HepG2 (cell line): ENCODE results near the gene SIAE. TPM values are rescaled to one million over a fixed set of nuclear protein-coding genes. Genes with fewer than 3 reads are reported as not detected.
A peak's percentile ranks its signal among the peaks of the same experiment; 100 is the strongest.

ENCODE experiments used
- ATAC-seq: fragments of 200-7000 bp; cut with Tn5 transposase; 3 replicates; pipeline ENCODE4 v1.9.1; 2020; ENCODE audit warnings: mild to moderate bottlenecking, moderate library complexity
- BruUV-seq: library from RNA; stranded (reverse); fragments of 400-500 nt; replicated peaks from 2 replicates; lab custom pipeline; 2021; lab: Mats Ljungman, UMichigan
- CTCF ChIA-PET: fragments of 300-600 bp; formaldehyde crosslinking; extraction: SDS; loops from one replicate; lab custom pipeline; 2021; ENCODE audit warnings: low total read pairs, inconsistent platforms, low intra/inter-chr PET ratio; lab: Yijun Ruan, JAX
- POLR2A ChIA-PET: fragments of 350-600 bp; sonication (Branson Sonifier 250); formaldehyde crosslinking; loops from one replicate; lab custom pipeline; 2020; ENCODE audit warnings: antibody characterized with exemption, inconsistent platforms; lab: Yijun Ruan, JAX
- DNase-seq: peaks from one replicate; pipeline ENCODE4 v3.0.0-alpha.2; 2015; ENCODE audit warnings: low spot score
- FAIRE-seq: peaks from 3 replicates; lab custom pipeline; 2011; peaks lifted over from hg19 to GRCh38; lab: Jason Lieb, UNC
- H2AFZ ChIP-seq: one replicate; pipeline ENCODE4 v1.6.1; 2011; ENCODE audit warnings: low read length, inconsistent platforms
- H3K27ac ChIP-seq: fragments of 300-600 bp; 3 replicates; pipeline ENCODE4 v1.8.0; 2011; ENCODE audit warnings: mixed run types, mild to moderate bottlenecking, mixed read lengths, low read length, inconsistent platforms; ENCODE audit not compliant: insufficient read depth; ENCODE audit errors: extremely low read length
- H3K27me3 ChIP-seq, 2 experiments: fragments of 200-600 bp in 1 of 2; 2 replicates in 1 of 2; 3 replicates in 1 of 2; pipeline versions ENCODE4 v1.6.0 to v1.8.0; 2011; ENCODE audit warnings: low read length in 2 of 2, mild to moderate bottlenecking in 2 of 2, moderate library complexity in 2 of 2, inconsistent platforms in 1 of 2; ENCODE audit not compliant: insufficient read depth in 2 of 2, control insufficient read depth in 1 of 2
- H3K36me3 ChIP-seq, 2 experiments: fragments of 200-600 bp in 1 of 2; replicated peaks in 1 of 2; 2 replicates in 1 of 2; 3 replicates in 1 of 2; pipeline versions ENCODE4 v1.5.1 to v1.8.0; 2011; ENCODE audit warnings: low read length in 2 of 2, inconsistent platforms in 1 of 2; ENCODE audit not compliant: insufficient read depth in 2 of 2, control insufficient read depth in 1 of 2
- H3K4me1 ChIP-seq: 2 replicates; pipeline ENCODE4 v1.5.1; 2012; ENCODE audit warnings: low read length, inconsistent platforms; ENCODE audit not compliant: insufficient read depth
- H3K4me2 ChIP-seq: 2 replicates; pipeline ENCODE4 v1.6.0; 2011; ENCODE audit warnings: low read depth, low read length, inconsistent platforms
- H3K4me3 ChIP-seq, 3 experiments: fragments of 200-600 bp in 1 of 3; sonication (generic), shearing (Covaris generic) in 1 of 3; replicated peaks in 1 of 3; 2 replicates each; pipeline ENCODE4 v1.5.1; 2011 to 2016; ENCODE audit warnings: low read length in 3 of 3, inconsistent platforms in 2 of 3, low read depth in 2 of 3, mild to moderate bottlenecking in 2 of 3, control low read depth in 1 of 3, mixed read lengths in 1 of 3; ENCODE audit not compliant: insufficient read depth in 1 of 3
- H3K79me2 ChIP-seq: one replicate; pipeline ENCODE4 v1.6.1; 2011; ENCODE audit warnings: low read length, inconsistent platforms; ENCODE audit not compliant: insufficient read depth
- H3K9ac ChIP-seq: 2 replicates; pipeline ENCODE4 v1.6.0; 2011; ENCODE audit warnings: mild to moderate bottlenecking, low read depth, low read length, inconsistent platforms; ENCODE audit not compliant: insufficient read depth
- H3K9me3 ChIP-seq: 2 replicates; pipeline ENCODE4 v1.5.1; 2012; ENCODE audit warnings: mild to moderate bottlenecking, low read length
- H4K20me1 ChIP-seq: 2 replicates; pipeline ENCODE4 v1.6.0; 2011; ENCODE audit warnings: inconsistent platforms, mild to moderate bottlenecking, low read length, moderate library complexity; ENCODE audit not compliant: insufficient read depth
- CTCF ChIP-seq: sonication (generic); formaldehyde crosslinking; IDR thresholded peaks from 2 replicates; pipeline ENCODE4 v1.5.0; 2020; ENCODE audit warnings: mild to moderate bottlenecking, missing genetic modification reagents, moderate library complexity
- REPIN1 ChIP-seq: sonication (generic); formaldehyde crosslinking; IDR thresholded peaks from 2 replicates; pipeline ENCODE4 v1.8.0; 2022; ENCODE audit warnings: missing genetic modification reagents, low read depth, mild to moderate bottlenecking, borderline replicate concordance
- SMC3 ChIP-seq: IDR thresholded peaks from 2 replicates; pipeline ENCODE4 v1.6.1; 2011; ENCODE audit warnings: low read length, improper control_type of control experiment
- STAG1 ChIP-seq: sonication (generic); formaldehyde crosslinking; IDR thresholded peaks from 2 replicates; pipeline ENCODE4 v1.4.0; 2020; ENCODE audit warnings: missing genetic modification reagents
- WGBS: methylation state at CpG from one replicate; pipeline ENCODE4 v1.1.6; 2017; ENCODE audit warnings: low lambda C conversion rate; 5-methylcytosine and 5-hydroxymethylcytosine counted together
- in situ Hi-C: cut with HindIII; loops from 2 replicates; pipeline ENCODE4 v1.10.0; 2017; ENCODE audit warnings: low pct_unique_long_range_greater_than_20kb; ENCODE audit not compliant: extremely low pct_ligation_motif_present
- intact Hi-C: fragments of 100-400 bp; cut with micrococcal nuclease; formaldehyde crosslinking; loops from one replicate; pipeline ENCODE4 v1.10.0; 2022; ENCODE audit not compliant: unreplicated experiment
- polyA plus RNA-seq, 8 experiments: library from polyadenylated mRNA; depleted of rRNA in 3 of 8; stranded (reverse) in 7 of 8; unstranded in 1 of 8; fragments of >200 nt; fragmentation: Illumina TruSeq in 4 of 8; extraction: Trizol in 4 of 8; gene quantifications; 2 replicates each; pipeline versions ENCODE4 v1.2.1 to v1.2.3, GENCODE V29; 2011 to 2016; ENCODE audit warnings: low read depth in 4 of 8, missing spikeins in 1 of 8, mixed read lengths in 1 of 8; ENCODE audit not compliant: insufficient read depth in 1 of 8
- total RNA-seq, 5 experiments: library from RNA; depleted of rRNA; stranded (reverse); fragments of >200 nt; fragmentation: Illumina TruSeq; extraction: Trizol; gene quantifications; 2 replicates each; pipeline ENCODE4 v1.2.3, GENCODE V29; 2016; ENCODE audit warnings: low read depth in 1 of 5

Gene SIAE
- total and polyA plus RNA-seq, 2 of the 13 experiments (the other 11 are each of a cell fraction or from before 2014, with no cell fraction given), result 7.0 to 22.4 TPM

DNA sequence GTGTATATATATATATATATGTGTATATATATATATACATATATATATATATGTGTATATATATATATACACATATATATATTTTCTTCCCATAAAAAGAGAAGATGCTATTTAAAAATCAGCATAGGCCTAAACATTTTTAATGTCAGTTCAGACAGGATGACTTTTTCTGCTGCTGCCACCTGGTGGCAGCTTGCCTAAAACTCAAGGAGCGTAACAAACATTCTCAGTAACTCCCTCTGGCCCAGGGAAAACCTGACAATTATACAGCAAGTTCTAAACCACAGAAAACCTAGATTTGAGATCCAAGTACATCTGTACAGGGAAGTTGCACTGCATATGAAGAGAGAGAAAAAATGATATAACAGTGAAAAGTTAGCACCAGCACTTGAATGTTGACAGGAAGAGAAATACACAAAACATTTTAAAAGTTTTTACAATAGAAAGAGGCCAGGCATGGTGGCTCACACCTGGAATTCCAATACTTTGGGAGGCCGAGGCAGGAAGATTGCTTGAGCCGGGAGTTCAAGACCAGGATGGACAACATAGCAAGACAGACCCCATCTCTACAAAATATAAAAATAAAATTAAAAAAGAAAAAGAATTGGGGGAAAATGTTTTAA lies 87.2 kb downstream of the SIAE start:
- Histone ChIP-seq H3K36me3 (no peaks in the 10 kb centered on the region), H3K4me2 (no peak overlapping the region), H3K27ac (no peak overlapping the region), H3K4me1 (no peaks in the 10 kb centered on the region), H3K27me3 (peaks cover 0 to 3% of the 10 kb centered on the region in 2 experiments; a peak in 1 of 5 replicates), H3K9ac (no peak overlapping the region), H3K9me3 (no peaks in the 10 kb centered on the region), H3K4me3 (no peak overlapping the region), H3K79me2 (no peaks in the 10 kb centered on the region), H2AFZ (no peak overlapping the region), H4K20me1 (no peaks in the 10 kb centered on the region)
- ChIA-PET CTCF (interaction anchor here (0.7 to 3.2 kb wide), 3 partner anchors 171 to 184 kb away, joined by 3 to 29 read pairs (median 6); no protein-coding TSS in a partner anchor), POLR2A (no interaction called here)
- peak; percentile 36 for FAIRE-seq
- peak; percentile 27; the same call in 1 of the 2 replicates for TF ChIP-seq STAG1 (CRISPR knock-in tag)
- peak; percentile 67 for TF ChIP-seq CTCF (CRISPR knock-in tag)
- TF ChIP-seq SMC3, result peak; percentile 71
- no peak for TF ChIP-seq REPIN1 (CRISPR knock-in tag)
- 0% methylated on average over 3 of the region's 3 CpGs for WGBS
- BruUV-seq, result no TSS peak
- DNase-seq, result peak; percentile 33
- ATAC-seq, result peak; percentile 65; the same call in 2 of the 3 replicates
- in situ Hi-C loops (loop anchor here (5.0 kb wide), 1 partner anchor 169 kb away; no protein-coding TSS in a partner anchor), intact Hi-C loops (loop anchor here (1.0 to 2.0 kb wide), 2 partner anchors 171 to 516 kb away; no protein-coding TSS in a partner anchor)
